PC-9 (cell line): ENCODE results near the gene SRP68. TPM values are rescaled to one million over a fixed set of nuclear protein-coding genes. Genes with fewer than 3 reads are reported as not detected.

Experiments
- BruUV-seq: library from RNA; stranded (reverse); fragments of 400-500 nt; replicated peaks from 2 replicates; lab custom pipeline; 2021; lab: Mats Ljungman, UMichigan
- CTCF ChIA-PET: fragments of 300-600 bp; sonication (Branson Sonifier 250); formaldehyde crosslinking; loops from one replicate; lab custom pipeline; 2022; ENCODE audit warnings: antibody characterized with exemption; lab: Charles Lee
- POLR2A ChIA-PET: fragments of 300-600 bp; sonication (Branson Sonifier 250); formaldehyde crosslinking; loops from one replicate; lab custom pipeline; 2022; ENCODE audit warnings: antibody characterized with exemption; ENCODE audit not compliant: unreplicated experiment; lab: Charles Lee
- DNase-seq, 2 experiments: peaks; one replicate each; pipeline versions ENCODE4 v3.0.0 to v3.0.0-alpha.2; 2015 to 2022; ENCODE audit warnings: mixed read lengths in 1 of 2
- H2AFZ ChIP-seq: fragments of 200-600 bp; sonication (generic); 2 replicates; pipeline ENCODE4 v1.8.1; 2017; ENCODE audit warnings: antibody characterized with exemption
- H3F3A ChIP-seq: fragments of 200-600 bp; sonication (generic); 2 replicates; pipeline ENCODE4 v1.8.1; 2017; ENCODE audit warnings: antibody characterized with exemption, mild to moderate bottlenecking, low read depth; ENCODE audit not compliant: insufficient read depth
- H3K27ac ChIP-seq: fragments of 200-600 bp; sonication (generic); 2 replicates; pipeline ENCODE4 v1.6.1; 2016; ENCODE audit warnings: mixed run types
- H3K27me3 ChIP-seq: fragments of 200-600 bp; sonication (generic); 2 replicates; pipeline ENCODE4 v1.6.1; 2016; ENCODE audit warnings: low read depth, mixed run types; ENCODE audit not compliant: insufficient read depth
- H3K36me3 ChIP-seq: fragments of 200-600 bp; sonication (generic); 2 replicates; pipeline ENCODE4 v1.6.1; 2016; ENCODE audit warnings: low read depth, mixed run types
- H3K4me1 ChIP-seq: fragments of 200-600 bp; sonication (generic); replicated peaks from 2 replicates; pipeline ENCODE4 v1.6.1; 2016; ENCODE audit warnings: mixed run types; ENCODE audit not compliant: insufficient read depth
- H3K4me2 ChIP-seq: fragments of 200-600 bp; sonication (generic); 2 replicates; pipeline ENCODE4 v1.6.1; 2017; ENCODE audit warnings: mixed run types
- H3K4me3 ChIP-seq: fragments of 200-600 bp; sonication (generic); 2 replicates; pipeline ENCODE4 v1.6.1; 2016; ENCODE audit warnings: mixed run types
- H3K79me2 ChIP-seq: fragments of 200-600 bp; sonication (generic); 2 replicates; pipeline ENCODE4 v1.6.1; 2017; ENCODE audit warnings: low read depth, mixed run types
- H3K9me2 ChIP-seq: fragments of 200-600 bp; sonication (generic); 2 replicates; pipeline ENCODE4 v1.8.1; 2017; ENCODE audit warnings: mild to moderate bottlenecking; ENCODE audit not compliant: insufficient read depth
- H3K9me3 ChIP-seq: fragments of 200-600 bp; sonication (generic); 2 replicates; pipeline ENCODE4 v1.8.1; 2016; ENCODE audit warnings: low read depth; ENCODE audit not compliant: insufficient read depth
- H4K20me1 ChIP-seq: fragments of 200-600 bp; sonication (generic); 2 replicates; pipeline ENCODE4 v1.8.1; 2017; ENCODE audit not compliant: insufficient read depth
- EZH2 ChIP-seq: fragments of 200-600 bp; sonication (generic); IDR thresholded peaks from 2 replicates; pipeline ENCODE4 v1.8.0; 2017; ENCODE audit warnings: antibody characterized with exemption, low read depth
- intact Hi-C: fragments of 100-400 bp; cut with micrococcal nuclease; formaldehyde crosslinking; loops from one replicate; pipeline ENCODE4 v1.10.0; 2022; ENCODE audit not compliant: unreplicated experiment
- total RNA-seq: library from RNA; stranded (reverse); gene quantifications from 2 replicates; pipeline ENCODE4 v1.2.3, GENCODE V29; 2021
- TF ChIP-seq, protein P1 (sequence below): fragments of 200-600 bp; sonication (generic); conservative IDR thresholded peaks from 2 replicates; pipeline ENCODE4 v1.6.1; 2017; ENCODE audit warnings: mixed run types, antibody characterized with exemption, mild to moderate bottlenecking, moderate library complexity

The SRP68 gene
- total RNA-seq, 1 experiment from 2014 or later: 91.7 TPM

DNA sequence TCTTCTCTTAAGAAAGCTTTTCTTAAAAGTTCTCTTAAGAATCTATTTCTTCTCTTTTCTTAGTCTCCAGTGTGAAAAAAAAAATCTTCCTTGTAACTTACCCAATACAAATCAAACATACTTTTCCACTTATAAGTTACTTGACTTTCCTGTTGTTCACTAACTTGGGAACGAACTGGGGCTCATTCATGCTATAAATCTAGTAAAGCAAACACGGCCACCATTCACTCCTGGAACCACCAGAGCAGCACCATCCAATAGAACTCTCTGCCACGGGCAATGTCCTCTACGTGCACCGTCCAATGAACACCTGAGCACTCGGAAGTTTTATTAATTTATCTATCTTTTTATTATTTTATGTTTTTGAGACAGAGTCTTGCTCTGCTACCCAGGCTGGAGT is 20.8 kb downstream of the SRP68 start:
- intact Hi-C loops: loop anchor here (1.0 kb wide), 2 partner anchors 68 to 213 kb away; no protein-coding TSS in a partner anchor
- H4K20me1 ChIP-seq: no peaks in the 10 kb centered on the region
- POLR2A ChIA-PET: interaction anchor here (0.7 kb wide), 2 partner anchors 271 to 525 kb away, joined by 3 to 5 read pairs; no protein-coding TSS in a partner anchor

DNA sequence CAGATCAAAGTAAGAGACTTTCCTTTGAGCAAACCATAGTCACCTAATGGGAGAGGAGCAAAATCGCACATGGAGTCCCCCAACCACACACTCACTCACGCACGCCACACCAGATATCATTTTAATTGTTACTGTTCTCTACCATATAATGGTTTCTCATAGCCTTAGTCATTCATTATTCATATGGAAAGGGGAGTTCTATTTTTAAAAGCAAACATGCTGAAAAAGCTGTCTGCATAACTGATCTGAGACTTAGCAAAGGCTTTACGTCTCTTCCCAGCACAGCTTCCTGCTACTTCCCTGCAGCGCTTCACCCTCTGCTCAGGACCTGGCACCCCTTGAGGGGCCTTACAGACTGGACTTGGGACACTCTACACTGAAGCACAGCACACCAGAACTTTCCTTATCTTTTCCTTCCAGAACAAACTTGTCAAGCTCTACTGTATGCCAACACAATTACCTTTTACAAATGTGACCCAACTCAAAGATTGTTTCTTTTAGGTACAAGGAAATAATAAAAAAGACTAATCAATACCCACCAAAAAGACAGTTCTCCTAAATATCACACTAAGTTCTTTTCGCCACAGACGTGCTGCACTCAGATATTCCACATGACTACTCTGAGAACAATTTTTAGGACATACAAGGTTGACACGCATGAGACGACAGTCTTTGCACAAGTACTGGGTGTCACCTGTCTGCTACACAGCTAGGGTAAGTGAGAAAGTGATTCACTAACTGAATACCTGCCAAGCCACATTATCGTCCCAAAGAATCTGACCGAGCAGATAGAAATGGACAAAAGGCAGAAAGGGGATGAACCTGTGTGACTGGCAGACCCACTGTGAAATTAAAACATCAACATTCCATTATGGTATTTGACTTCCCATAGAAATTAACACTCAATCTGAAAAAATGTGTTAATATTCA is 21.5 kb downstream of the SRP68 start:
- Histone ChIP-seq H4K20me1 (no peaks in the 10 kb centered on the region), H3K9me2 (no peaks in the 10 kb centered on the region), H3K9me3 (peaks cover 4% of the 10 kb centered on the region; the same call in 1 of the 2 replicates), H2AFZ (no peak overlapping the region), H3K4me2 (peak overlapping the region; percentile 67), H3K4me1 (peaks cover 60% of the 10 kb centered on the region), H3F3A (peaks cover 55% of the 10 kb centered on the region), H3K36me3 (peaks cover 20% of the 10 kb centered on the region), H3K4me3 (no peak overlapping the region; the same call in 1 of the 2 replicates), H3K79me2 (peaks cover 27% of the 10 kb centered on the region), H3K27ac (peak overlapping the region; percentile 91), H3K27me3 (no peaks in the 10 kb centered on the region)
- CTCF ChIA-PET: interaction anchor here (0.6 to 0.8 kb wide), 2 partner anchors 52 to 129 kb away, joined by 4 read pairs; no protein-coding TSS in a partner anchor
- intact Hi-C loops: loop anchor here (1.0 kb wide), 2 partner anchors 68 to 213 kb away; no protein-coding TSS in a partner anchor
- no TSS peak for BruUV-seq
- TF ChIP-seq EZH2: no peak
- TF ChIP-seq, protein P1, sequence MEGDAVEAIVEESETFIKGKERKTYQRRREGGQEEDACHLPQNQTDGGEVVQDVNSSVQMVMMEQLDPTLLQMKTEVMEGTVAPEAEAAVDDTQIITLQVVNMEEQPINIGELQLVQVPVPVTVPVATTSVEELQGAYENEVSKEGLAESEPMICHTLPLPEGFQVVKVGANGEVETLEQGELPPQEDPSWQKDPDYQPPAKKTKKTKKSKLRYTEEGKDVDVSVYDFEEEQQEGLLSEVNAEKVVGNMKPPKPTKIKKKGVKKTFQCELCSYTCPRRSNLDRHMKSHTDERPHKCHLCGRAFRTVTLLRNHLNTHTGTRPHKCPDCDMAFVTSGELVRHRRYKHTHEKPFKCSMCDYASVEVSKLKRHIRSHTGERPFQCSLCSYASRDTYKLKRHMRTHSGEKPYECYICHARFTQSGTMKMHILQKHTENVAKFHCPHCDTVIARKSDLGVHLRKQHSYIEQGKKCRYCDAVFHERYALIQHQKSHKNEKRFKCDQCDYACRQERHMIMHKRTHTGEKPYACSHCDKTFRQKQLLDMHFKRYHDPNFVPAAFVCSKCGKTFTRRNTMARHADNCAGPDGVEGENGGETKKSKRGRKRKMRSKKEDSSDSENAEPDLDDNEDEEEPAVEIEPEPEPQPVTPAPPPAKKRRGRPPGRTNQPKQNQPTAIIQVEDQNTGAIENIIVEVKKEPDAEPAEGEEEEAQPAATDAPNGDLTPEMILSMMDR: no peak
- peak; percentile 77 to 96 for DNase-seq
- POLR2A ChIA-PET: interaction anchor here (0.7 kb wide), 2 partner anchors 271 to 524 kb away, joined by 3 to 5 read pairs; no protein-coding TSS in a partner anchor

More for the DNA sequence above, 20.8 kb downstream of the SRP68 start:
- Histone ChIP-seq H3K9me2 (no peaks in the 10 kb centered on the region), H3F3A (peaks cover 55% of the 10 kb centered on the region), H3K4me2 (peak overlapping the region; percentile 67), H3K9me3 (peaks cover 4% of the 10 kb centered on the region; the same call in 1 of the 2 replicates), H3K79me2 (peaks cover 27% of the 10 kb centered on the region), H3K27ac (peak overlapping the region; percentile 91), H3K4me1 (peaks cover 60% of the 10 kb centered on the region), H3K4me3 (peak overlapping the region; percentile 31; the same call in 1 of the 2 replicates), H3K27me3 (no peaks in the 10 kb centered on the region), H3K36me3 (peaks cover 20% of the 10 kb centered on the region), H2AFZ (no peak overlapping the region)
- no TSS peak for BruUV-seq
- TF ChIP-seq EZH2: no peak
- TF ChIP-seq, protein P1: no peak
- DNase-seq: peak in 1 of 2 experiments; percentile 80
- CTCF ChIA-PET: interaction anchor here (0.6 to 0.8 kb wide), 2 partner anchors 51 to 128 kb away, joined by 4 read pairs; no protein-coding TSS in a partner anchor

DNA sequence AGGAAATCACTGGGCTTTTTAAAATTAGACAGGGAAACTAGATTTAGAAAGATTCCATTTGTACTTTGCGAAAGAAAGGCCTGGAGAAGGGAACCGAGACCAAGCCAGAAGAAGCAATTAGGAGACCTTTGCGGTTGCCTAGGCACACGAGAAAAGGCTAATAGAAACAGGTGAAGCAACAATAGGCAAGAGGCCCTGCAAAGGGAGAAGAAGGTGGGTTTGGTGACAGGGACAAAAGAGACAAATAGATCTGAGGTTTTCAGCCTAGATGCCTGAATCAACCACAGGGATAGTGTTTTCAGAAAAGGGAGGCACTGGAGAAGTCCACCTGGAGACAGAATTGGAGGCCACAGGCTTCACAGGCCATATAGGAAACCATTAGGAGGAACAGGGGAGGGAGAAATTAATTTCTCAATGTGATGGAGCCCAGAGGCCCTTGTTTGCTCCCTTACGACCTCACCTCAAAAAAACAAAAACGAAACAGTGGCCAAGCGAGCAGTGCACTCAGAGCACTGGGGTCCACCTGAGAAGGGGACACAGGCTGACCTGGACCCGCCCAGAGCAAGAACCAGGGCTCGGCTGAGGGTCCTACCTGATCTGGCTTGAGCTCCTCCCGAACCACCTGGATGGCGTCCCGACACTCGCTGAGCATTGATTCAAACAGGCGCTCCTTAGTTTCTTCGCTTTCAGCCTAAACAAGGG is 22.3 kb downstream of the SRP68 start:
- ChIA-PET POLR2A (no interaction called here), CTCF (interaction anchor here (0.5 kb wide), 1 partner anchor 233 kb away, joined by 4 read pairs; no protein-coding TSS in a partner anchor)
- no TSS peak for BruUV-seq
- Histone ChIP-seq H3K9me3 (peaks cover 4% of the 10 kb centered on the region; the same call in 1 of the 2 replicates), H4K20me1 (no peaks in the 10 kb centered on the region), H3F3A (peaks cover 51% of the 10 kb centered on the region), H3K79me2 (peaks cover 27% of the 10 kb centered on the region), H3K27me3 (no peaks in the 10 kb centered on the region), H2AFZ (no peak overlapping the region), H3K4me3 (no peak overlapping the region), H3K4me1 (peaks cover 55% of the 10 kb centered on the region), H3K36me3 (peaks cover 20% of the 10 kb centered on the region), H3K27ac (peak overlapping the region; percentile 91), H3K4me2 (peak overlapping the region; percentile 67; the same call in 1 of the 2 replicates), H3K9me2 (no peaks in the 10 kb centered on the region)
- no peak for DNase-seq
- no peak for TF ChIP-seq EZH2
- TF ChIP-seq, protein P1: no peak
- intact Hi-C loops: no loop called here
